Breast epithelium (tissue), 3 donors: ENCODE measurements around the gene STRADA.

Experiments used
- POLR2A ChIP-seq: fragments of 450-650 bp; IDR thresholded peaks from one replicate; pipeline ENCODE4 v1.6.1; 2016; ENCODE audit warnings: antibody characterized with exemption, mild to moderate bottlenecking, moderate library complexity
- TF ChIP-seq, protein P1 (sequence below), 3 donors: fragments of 450-650 bp; IDR thresholded peaks; one replicate each; pipeline ENCODE4 v1.5.1; 2016 to 2017; ENCODE audit warnings: antibody characterized with exemption in 3 of 3, mild to moderate bottlenecking in 3 of 3, moderate library complexity in 3 of 3

DNA sequence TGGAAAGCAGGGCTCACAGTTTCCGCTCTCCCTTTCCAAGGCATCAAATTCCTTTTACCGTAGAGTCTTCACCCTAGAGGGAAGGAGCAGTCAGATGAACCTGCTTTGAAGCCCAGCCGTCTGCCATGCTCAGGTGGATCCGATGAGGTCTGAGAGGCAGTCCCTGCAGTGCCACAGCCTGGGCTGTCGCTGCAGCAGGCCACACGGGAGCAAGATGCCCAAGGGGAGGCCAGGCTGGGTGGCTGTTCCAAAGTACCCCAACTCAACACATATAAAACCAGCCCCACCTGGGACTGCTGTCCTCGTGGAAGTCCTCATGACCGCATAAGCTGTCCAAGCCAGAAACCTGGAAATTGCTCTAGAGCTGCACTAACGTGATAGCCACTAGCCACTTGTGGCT is 36.8 kb downstream of the STRADA start:
- TF ChIP-seq, protein P1, sequence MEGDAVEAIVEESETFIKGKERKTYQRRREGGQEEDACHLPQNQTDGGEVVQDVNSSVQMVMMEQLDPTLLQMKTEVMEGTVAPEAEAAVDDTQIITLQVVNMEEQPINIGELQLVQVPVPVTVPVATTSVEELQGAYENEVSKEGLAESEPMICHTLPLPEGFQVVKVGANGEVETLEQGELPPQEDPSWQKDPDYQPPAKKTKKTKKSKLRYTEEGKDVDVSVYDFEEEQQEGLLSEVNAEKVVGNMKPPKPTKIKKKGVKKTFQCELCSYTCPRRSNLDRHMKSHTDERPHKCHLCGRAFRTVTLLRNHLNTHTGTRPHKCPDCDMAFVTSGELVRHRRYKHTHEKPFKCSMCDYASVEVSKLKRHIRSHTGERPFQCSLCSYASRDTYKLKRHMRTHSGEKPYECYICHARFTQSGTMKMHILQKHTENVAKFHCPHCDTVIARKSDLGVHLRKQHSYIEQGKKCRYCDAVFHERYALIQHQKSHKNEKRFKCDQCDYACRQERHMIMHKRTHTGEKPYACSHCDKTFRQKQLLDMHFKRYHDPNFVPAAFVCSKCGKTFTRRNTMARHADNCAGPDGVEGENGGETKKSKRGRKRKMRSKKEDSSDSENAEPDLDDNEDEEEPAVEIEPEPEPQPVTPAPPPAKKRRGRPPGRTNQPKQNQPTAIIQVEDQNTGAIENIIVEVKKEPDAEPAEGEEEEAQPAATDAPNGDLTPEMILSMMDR (IDR thresholded peaks at IDR 0.05), result no peak
- no peak for TF ChIP-seq POLR2A
